SHP77 treated with DMSO at 0.1 percent for 48 hours (cell line): ENCODE measurements around the gene ERG.

Experiments used
- DNase-seq: peaks from one replicate; lab custom pipeline; 2025; lab: John Stamatoyannopoulos, UW

The ERG gene

DNA sequence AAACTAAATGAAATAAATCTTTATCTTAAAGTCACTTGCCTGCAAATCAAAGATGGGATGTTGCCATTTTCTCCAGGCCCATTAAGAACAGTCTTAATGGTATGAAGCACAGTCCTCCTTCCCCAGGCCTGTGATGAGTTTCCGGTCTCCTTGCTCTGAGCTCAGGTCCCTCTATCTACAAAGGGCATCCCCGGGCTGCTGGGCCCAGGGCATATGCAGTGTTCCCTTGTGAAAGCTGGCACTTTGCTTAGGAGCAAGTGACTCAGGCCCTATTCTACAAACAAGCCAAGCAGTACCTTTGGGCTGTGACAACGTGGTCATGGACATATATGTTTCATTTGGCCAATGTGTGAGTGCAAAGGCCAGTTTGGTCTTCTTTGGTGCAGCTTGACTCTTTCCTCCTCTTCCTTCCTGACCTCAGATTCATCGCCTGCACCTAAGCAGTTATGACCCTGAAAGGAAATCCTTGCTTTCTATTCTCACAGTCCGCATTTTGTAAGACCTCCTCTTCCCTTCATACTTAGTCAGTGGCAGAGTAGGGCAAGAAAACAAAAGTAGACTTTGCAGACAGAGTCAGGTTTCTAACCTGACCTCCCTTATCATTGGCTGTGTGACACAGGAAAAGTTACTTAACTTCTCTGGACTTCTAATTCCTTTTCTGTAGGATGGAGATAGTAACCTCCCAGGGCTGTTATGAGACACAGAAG lies 109.5 kb downstream of the ERG start:
- DNase-seq: no peak

DNA sequence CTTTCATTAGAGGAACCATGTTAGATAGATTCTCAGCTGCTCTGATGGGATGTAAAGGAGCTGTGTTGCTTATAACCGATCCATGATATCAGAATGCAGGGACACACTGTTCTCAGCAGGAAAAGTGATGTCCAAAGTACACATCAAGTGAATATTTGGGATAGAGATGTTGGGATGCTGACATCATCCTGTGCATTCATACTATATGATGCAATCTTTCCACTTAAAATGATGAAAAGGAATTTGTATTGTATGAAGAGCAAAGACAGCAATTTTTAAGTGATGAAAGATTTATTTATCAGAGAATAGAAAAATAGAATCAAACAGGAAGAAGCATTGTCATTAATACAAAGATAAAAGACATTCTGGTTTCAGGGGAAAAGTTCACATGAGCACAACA lies 110.1 kb downstream of the ERG start:
- no peak for DNase-seq

DNA sequence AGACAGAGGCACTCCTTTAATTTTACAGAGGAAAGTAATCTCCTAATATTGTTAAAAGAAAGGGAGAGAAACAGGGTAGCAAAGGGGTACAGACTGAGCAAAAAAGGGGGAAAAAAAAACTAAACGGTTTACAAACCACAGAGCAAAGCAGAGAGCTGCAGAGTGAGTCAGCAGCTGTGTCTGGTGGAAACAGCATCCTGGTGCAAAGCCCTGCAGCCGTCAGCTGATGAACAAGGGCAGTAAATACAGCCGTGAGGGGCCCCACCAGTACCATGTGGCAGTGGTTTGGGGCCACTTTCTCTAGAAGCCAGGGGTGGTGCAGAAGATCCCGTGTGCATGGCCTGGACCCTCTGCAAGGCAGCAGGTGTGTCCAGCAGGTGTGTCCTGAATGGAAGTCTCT lies 111.3 kb downstream of the ERG start:
- no peak for DNase-seq

DNA sequence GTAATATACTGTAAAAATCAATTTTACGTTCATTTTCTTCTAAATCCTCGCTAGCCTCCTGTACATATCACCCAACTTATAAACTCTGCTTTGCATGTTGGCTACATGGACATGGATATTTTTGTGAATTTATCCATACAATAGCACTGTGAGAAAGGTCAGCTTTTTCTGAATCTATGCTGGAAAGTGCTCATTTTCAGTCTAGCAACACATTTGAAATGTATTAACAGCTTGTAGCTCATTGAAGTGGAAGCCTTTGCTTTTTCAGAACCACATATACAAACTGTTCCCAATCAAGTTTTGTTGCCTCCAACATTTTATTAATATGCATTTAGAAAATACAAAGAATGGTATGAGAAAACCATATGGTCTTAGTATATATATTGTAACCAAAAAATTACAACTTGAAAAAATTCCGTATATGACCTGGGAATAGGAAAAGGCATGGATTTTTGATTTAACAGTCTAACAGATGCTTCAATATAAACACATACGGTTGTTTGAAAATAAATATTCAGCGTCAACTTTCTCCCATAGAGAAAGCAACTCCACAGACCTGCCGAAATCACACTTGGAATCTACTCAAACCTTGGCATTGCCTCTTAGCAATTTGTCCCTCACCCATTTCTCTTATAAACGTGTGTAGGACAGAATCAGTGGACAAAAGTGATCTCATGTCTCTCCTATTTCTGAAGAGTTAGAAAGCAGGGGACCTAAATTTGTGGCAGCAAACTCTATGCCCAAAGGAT lies 112.7 kb downstream of the ERG start:
- DNase-seq: no peak

DNA sequence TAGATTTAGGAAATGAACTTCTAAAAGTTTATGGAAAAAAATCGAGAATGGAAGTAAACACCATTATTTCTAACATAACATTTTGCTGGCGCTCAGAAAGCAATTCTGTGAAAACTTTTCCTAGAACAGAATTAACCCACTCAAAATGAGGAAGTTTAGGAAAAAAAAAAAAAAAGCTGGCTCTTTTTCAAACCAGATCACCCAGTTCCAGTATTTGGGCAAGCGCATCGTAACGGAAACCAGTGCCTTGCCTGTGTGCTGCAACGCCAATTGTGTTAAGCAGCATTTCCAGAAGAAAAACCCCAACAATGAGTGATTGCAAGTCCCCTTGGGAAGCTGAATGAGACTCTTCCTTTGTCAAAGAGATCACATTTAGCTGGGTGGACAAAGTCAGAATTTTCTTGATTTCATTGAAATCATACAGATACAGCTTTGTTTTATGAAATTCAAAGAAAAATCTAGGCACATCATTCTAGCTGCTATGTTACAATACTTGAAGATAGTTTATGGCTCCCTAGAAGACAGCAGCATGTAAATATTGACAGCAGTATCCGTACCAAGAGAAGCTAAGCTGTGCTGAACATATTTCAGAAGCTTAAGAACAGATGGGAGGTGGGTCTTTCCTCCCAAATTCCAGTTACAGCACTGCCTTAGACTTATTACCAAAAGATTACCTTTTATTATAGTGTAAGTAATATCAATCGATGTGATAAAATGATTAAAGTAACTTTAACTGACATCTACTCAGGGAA lies 113.4 kb downstream of the ERG start:
- DNase-seq: no peak

DNA sequence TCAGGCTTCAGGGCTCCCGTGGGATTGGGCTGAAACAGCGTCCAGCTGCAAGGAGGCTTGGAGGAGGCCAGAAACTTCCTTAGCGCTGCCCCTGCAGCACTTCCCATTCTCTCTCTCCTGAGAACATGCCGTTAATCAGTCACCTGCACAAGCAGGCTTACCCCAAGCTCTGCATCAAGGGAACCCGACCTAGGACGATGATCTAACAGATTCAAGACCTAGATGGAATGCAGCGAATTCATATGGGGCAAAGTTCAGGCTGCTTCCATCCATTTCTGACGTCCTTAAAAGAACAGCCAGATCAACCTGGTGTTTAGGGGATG lies 114.1 kb downstream of the ERG start:
- DNase-seq: no peak

DNA sequence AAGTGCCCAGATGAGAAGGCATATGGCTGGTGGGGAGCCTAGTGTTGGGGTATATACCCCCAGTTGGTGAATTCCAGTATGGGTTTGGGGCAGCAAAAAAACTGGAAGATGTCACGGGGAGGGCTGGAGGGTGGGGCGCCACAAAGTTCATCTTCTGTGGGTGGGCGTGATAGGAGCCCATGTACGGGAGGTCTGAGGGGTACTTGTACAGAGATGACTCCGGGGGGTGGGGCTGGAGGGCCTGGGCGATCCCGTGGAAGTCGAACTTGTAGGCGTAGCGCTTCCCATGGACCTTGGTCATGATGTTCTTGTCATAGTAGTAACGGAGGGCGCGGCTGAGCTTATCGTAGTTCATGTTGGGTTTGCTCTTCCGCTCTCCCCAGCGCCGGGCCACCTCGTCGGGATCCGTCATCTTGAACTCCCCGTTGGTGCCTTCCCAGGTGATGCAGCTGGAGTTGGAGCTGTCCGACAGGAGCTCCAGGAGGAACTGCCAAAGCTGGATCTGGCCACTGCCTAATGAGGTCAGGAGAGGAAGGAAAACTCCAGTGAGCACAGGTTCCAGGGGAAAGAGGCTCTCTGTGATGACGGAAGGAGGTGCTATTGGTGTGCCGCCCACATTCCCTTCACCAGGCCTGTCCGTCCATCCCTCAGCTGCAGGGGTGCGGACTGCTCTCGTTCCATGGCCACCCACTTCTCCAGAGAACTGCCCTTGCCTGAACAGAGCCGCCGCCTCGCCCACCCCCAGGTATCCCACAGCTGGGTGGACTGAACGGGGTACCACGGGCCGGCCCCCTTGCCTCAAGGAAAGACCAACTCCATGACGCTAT lies 114.7 kb downstream of the ERG start:
- DNase-seq: no peak

DNA sequence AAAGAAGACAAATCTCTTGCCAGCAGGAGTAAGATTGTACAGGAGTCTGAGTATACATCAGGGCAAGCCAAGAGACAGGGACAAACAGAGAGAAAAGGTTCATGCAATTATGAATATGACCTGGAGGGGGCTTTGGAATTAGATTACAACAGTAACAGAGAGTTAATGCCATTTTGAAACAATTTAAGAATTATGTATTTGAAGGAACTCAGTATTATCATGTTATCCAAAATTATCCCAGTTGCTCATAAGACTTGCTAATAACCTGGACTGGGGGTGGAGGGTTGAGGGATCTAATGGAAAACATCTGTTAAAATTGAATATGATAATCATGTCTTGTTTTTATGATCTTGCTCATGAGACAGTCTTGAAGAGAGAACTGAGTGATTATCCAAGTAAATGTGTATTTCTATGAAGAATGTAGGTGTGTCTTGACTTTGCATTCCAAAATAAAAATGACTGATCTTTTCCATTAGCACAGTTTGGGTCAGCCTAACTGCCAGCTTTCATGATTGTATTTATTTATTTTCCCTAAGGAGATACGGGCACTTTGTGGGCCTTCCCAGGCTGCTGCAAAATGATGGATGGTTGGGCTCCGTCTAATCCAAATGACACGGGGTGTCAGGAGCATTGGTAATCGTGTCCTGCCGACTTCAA lies 117.7 kb downstream of the ERG start:
- peak; percentile 6 for DNase-seq

DNA sequence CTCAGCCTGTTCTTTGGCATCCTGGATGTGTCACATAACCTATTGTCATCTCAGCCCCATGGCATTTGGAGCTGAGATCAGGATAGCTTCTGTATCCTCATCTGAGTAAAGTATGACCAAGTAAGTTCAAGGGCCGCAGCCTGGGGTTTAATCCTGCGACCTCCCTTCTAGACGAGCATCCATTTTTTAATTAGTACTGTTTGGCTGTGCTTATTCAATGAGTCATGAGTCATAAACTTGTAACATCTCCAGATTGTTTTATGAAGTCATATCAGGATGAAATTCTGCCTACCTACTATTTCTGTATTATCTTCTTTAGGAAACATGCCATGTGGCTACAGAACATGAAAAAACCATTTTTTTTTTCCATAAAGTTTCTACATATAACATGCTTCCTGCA lies 119.1 kb downstream of the ERG start:
- no peak for DNase-seq

DNA sequence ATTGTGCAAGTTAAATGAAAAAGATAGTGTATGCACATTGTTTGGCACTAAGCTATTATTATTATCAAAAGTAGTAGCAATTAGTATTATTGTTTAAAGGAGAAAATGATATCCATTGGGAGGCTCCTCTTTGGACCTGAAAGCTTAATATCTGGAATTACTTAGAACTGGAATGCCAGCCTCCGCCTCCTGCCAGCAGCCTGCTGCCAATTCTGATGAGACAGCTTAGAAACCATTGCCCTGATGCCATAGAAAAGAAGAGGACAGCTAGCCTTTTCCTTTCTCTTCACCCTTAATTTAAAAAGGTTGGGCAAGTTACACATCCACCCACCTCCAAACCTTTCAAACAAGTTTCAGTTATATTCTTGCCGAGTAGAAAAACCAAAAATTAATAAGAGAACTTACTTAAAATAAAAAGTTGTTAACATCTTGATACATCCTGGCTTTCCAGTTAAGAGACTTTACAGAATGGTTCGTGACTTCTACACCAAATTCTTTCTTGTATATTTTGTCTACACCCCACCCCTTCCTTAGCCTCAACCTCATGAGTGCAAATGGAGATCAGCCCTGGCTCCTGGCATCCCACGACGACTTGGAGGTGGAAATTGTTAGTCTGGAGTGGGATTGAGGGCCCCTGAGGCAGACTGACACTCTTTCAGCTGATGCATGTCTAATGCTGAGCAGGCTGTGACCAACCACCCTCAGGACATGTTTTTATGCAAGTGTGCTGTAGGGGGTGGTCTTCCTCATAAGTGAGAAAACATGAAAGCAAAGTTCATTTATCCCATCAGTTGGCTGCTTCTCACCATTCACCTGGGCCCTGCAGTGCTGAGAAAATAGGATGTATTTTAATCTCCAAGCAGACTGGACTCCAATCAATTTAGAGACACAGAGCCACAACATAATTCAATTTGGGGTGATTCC lies 120.8 kb downstream of the ERG start:
- no peak for DNase-seq

DNA sequence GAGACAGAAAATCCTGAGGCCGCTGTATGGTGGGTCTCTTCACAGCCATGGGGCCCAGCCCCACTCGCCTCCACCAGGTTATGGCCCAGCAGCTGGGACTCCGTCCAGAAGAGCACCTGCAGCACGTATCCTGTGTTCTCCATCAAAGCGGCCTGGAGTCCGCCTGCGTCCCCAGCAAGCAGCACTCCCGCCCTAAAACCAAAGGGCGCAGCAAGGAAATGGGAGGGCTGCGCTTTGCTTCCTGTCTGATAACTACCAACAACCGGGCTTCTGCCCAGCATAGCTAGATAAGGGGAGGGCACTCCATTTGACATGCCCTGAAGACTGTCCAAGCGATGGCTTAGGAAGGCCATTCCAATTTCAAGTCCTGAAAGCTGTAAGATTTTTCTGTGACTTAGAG lies 121.6 kb downstream of the ERG start:
- no peak for DNase-seq

DNA sequence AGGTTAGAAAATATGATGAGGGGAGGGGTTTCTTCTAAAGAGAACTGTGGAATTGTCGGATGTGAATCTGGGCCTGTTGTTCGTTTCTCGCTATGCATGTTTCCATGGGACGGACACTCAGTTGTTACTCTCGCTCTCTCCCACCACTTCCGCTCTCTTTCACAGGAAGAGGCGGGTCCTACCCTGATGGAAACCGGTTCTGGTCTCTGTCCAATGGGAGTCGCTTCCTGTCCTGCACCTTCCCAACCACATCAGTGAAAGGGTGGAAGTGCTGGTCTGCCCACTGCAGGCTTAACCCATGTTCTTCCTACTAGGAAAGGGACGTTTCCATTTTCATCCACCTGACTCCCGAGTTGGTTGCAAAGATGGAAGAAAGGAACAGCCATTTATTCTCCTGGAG lies 122.0 kb downstream of the ERG start:
- no peak for DNase-seq

DNA sequence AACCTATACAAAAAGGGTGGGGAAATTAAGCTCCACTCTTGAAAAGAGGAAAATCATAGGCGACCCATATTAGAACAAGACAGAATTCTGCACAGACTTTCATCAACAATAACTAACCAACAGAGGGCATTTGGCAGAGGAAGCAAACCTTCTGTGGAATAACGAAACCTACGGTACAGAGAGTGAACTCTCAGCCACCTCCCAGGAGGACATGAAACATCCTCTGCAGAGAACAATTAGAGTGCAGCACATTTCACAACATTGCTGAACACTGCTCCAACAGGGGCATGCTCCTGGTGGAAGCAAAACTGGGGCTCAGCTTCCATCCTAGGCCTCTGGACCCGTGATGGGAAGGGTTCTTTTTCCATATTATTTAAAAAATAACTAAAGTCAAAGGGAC lies 130.6 kb downstream of the ERG start:
- DNase-seq: no peak

DNA sequence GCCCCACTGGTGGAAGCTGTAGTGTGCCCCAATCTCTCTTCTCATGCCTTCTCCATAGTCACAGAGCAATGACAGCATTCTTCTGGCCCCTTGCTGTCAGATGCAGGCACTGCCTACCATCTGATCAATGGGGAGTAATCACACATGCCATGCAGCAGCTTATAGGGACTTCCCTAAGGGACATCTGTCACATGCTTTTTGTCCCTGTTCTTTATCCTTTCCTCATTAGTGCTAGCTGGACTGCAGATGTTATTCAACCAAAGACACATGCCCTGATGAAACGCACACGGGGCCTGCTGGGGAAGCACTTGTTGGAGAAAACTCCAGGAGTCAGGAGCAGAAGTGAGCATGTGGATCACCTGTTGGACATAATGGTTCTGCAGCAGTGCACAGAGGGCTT lies 132.8 kb downstream of the ERG start:
- DNase-seq: no peak

DNA sequence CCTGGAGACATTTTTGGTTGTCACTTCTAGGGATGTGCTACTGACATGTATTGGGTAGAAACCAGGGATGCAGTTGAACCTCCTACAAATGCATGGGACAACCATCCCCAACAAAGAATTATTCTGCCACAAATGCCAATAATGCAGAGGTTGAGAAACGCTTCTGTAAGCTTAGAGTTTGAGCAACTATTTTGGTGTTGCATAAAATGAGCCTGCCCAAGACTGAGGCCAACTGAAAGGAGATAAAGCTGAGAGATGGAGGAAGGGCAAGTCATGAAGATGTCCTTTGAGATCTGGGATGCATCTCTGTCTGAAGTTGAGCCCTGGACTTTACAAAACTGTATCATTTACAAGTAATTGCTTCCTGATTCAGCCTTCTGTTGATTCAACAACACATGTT lies 134.6 kb downstream of the ERG start:
- DNase-seq: no peak

DNA sequence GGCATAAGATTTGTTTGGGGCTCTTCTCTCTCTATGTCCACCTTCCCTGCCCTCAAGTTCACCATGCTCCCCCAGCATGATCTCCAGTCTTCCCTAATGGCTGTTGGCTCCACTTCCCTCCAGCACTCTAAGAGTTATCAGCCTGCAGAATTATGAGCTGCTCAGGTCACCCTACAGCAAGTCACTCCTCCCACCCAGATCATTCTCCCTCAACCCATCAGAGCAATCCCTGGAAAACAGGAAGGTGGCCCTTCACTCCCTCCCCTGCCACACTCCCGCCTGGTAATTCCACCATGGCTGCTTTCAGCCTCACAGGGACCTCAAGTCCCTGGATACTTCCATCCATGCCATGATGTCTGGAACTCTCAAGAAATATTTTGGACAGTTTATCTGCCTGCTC lies 137.0 kb downstream of the ERG start:
- no peak for DNase-seq

DNA sequence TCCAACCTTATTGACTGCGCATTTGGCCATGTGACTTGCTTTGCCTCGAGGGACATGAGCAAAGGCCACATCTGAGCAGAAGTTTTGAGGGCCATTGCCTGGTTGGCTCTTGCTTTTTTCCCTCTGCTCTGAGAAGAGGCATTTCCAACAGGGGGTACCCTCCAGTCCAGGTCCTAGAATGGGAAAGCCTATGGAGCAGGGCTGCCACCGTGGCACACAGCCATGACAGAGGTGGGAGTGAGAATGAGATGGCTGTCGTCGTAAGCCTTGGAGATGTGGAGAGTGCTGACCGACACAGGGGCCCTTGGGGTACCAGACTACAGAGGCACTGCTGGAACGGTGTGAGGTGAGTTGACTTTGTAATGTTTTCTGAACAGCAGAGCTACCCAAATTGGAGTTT lies 138.4 kb downstream of the ERG start:
- DNase-seq: no peak

DNA sequence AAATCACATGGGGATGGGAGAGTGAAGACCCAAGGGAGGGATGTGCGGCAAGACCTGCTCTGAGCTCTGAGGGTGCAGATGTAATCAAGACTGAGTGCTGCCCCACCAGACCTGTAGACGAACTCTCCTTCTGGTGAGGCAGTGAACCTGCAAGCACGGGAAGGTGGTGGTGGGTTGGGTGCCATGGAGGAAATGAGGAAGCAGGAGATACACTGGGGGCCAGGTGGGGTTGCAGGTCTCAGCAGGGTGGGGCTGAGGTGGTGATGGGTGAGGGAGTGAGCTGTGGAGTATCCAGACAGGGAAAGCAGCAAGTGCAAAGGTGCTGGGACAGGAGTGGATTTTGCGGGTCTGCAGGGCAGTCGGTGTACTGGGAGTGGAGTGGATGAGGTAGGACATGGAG lies 139.2 kb downstream of the ERG start:
- DNase-seq: no peak

DNA sequence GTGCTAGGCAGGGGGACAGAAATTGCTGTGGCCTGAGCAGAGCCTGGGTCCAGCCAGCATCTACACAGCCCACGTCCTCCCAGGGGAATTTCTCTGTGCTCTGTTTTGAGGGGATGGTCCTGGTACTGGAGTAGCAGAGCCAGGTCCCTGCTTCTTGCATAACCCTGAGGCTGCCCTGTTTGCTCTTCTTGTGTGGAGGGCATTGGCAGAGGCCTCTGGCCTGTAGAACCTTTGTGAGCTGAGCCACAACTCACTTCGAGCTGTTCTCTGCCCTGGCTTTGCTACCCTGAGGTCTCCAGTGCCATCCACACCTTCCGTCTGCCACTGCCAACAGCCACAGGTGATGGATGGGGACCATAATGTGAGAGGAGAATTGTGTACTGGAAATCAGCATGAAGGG lies 139.6 kb downstream of the ERG start:
- no peak for DNase-seq

DNA sequence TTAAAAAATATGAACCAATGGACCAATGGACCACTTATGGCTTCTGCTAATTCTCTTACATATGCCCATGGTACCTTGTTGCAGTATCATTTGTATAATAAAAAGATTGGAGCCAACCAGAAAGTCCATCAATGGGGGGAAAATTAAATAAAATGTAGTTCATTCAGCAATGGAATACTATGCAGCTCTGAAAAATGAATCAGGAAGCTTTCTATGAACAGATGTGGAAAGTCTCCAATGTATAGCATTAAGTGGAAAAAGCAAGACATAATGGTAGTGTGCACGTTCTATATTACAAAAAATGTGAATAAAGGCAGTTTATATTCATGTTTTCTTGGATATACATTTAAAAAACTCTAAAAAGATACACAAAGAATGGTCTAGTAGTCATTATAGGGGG lies 140.2 kb downstream of the ERG start:
- DNase-seq: no peak
